HFF-Myc (cell line): ENCODE results near the gene LRRC8D.

Experiments
- DNase-seq: peaks from one replicate; pipeline ENCODE4 v3.0.0-alpha.2; 2011; ENCODE audit warnings: low read depth; ENCODE audit errors: extremely low read depth
- H3K4me3 ChIP-seq: replicated peaks from 2 replicates; pipeline ENCODE4 v1.5.1; 2011; ENCODE audit warnings: low read depth, mild to moderate bottlenecking, control low read depth, low read length
- TF ChIP-seq, protein P1 (sequence below): IDR thresholded peaks from 2 replicates; pipeline ENCODE4 v1.5.1; 2012; ENCODE audit warnings: mild to moderate bottlenecking, low read depth, low read length, control low read depth; ENCODE audit errors: missing control alignments

LRRC8D gene

DNA sequence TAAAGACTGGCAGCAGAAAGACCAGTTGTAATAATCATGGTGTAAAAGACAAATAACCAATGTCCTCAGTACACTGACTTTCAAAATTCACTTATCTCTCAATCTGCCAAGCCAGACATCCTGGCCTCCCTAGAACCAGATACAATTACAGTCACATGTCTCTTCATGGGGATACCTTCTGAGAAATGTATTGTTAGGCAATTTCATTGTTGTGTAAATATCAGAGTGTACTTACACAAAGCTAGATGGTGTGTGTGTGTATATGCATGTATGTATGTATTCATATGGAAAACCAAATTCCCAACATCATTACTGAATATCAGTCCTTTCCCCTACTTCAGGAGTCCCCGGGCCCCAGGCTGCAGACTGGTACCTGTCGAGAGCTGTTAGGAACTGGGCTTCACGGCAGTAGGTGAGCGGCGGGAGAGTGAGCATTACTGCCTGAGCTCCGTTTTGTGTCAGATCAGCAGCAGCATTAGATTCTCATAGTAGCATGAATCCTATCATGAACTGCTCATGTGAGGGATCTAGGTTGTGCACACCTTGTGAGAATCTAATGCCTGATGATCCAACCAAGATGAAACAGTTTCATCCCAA, 108.7 kb downstream of the LRRC8D start:
- DNase-seq: no peak
- H3K4me3 ChIP-seq: no peak overlapping the region
- TF ChIP-seq, protein P1, sequence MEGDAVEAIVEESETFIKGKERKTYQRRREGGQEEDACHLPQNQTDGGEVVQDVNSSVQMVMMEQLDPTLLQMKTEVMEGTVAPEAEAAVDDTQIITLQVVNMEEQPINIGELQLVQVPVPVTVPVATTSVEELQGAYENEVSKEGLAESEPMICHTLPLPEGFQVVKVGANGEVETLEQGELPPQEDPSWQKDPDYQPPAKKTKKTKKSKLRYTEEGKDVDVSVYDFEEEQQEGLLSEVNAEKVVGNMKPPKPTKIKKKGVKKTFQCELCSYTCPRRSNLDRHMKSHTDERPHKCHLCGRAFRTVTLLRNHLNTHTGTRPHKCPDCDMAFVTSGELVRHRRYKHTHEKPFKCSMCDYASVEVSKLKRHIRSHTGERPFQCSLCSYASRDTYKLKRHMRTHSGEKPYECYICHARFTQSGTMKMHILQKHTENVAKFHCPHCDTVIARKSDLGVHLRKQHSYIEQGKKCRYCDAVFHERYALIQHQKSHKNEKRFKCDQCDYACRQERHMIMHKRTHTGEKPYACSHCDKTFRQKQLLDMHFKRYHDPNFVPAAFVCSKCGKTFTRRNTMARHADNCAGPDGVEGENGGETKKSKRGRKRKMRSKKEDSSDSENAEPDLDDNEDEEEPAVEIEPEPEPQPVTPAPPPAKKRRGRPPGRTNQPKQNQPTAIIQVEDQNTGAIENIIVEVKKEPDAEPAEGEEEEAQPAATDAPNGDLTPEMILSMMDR: no peak

DNA sequence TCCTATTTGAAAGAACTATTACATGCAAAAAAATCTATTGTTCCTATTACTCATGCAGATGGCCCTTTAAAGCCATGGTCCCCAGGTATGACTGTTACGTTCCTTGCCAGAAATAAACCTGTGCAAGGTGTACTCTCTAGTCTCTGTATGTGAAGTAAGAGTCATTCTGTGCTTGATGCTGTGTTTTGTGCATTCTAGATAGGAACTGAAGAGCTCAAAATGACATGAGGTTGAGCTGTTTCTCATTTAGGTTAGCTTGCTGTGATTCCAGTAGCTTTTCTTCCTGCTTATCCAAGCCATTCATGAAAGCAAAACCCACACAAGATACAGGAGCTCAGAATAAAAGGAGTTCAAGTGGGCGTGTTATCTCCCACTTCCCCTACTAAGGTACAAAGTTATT, 109.7 kb downstream of the LRRC8D start:
- TF ChIP-seq, protein P1: no peak
- H3K4me3 ChIP-seq: no peak overlapping the region
- DNase-seq: no peak

DNA sequence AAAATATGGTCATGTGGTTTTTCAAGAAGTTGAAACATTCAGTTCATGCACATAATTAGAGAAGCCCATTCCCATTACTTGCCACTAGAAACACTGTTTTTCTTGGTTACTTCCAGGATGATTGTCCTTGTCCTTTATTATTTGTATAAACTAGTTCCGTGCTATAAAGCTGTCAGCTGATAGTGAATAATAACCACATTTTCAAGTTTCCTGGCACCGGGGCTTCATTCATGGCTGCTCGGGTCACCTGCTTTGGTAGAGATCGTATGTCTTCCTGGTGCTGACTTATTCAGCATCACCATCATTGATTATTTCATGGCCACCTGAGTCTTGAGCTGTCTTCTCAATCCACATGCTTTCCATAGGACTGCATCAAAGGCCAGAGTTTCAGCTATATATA, 111.1 kb downstream of the LRRC8D start:
- TF ChIP-seq, protein P1: no peak
- no peak overlapping the region for H3K4me3 ChIP-seq
- DNase-seq: no peak

DNA sequence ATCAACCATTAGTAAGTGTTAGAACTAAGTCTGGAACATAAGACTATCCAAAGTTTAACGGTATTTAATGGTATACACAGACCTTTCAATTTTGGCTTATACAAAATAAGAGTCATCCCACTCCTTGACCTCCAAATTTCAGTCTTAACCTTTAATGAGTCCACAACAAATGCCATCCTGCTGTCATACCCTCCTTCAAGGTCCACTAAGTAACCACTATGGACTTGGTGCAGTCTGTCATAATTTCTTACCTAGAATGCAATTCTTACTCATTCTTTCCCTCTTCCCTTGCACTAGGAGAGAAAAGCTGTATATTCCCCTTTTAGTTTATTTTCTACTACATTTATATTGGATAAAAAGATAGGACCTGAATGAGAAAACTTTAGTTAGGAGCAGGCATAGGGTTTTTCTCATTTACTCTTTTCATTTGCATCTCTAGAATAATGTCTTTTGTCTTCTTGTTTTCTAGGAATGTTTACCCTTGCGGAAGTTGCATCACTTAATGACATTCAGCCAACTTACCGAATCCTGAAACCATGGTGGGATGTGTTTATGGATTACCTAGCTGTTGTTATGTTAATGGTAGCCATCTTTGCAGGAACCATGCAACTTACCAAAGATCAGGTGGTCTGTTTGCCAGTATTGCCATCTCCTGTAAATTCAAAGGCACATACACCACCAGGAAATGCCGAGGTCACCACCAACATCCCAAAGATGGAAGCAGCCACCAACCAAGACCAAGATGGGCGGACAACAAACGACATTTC, 111.9 kb downstream of the LRRC8D start:
- TF ChIP-seq, protein P1: no peak
- H3K4me3 ChIP-seq: no peak overlapping the region
- no peak for DNase-seq

DNA sequence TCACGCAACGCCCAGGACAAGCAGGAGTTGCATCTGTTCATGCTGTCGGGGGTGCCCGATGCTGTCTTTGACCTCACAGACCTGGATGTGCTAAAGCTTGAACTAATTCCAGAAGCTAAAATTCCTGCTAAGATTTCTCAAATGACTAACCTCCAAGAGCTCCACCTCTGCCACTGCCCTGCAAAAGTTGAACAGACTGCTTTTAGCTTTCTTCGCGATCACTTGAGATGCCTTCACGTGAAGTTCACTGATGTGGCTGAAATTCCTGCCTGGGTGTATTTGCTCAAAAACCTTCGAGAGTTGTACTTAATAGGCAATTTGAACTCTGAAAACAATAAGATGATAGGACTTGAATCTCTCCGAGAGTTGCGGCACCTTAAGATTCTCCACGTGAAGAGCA, 113.6 kb downstream of the LRRC8D start:
- TF ChIP-seq, protein P1: no peak
- H3K4me3 ChIP-seq: no peak overlapping the region
- no peak for DNase-seq

DNA sequence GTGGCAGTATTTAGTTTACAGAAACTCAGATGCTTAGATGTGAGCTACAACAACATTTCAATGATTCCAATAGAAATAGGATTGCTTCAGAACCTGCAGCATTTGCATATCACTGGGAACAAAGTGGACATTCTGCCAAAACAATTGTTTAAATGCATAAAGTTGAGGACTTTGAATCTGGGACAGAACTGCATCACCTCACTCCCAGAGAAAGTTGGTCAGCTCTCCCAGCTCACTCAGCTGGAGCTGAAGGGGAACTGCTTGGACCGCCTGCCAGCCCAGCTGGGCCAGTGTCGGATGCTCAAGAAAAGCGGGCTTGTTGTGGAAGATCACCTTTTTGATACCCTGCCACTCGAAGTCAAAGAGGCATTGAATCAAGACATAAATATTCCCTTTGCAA, 114.4 kb downstream of the LRRC8D start:
- no peak for DNase-seq
- no peak overlapping the region for H3K4me3 ChIP-seq
- TF ChIP-seq, protein P1: no peak

DNA sequence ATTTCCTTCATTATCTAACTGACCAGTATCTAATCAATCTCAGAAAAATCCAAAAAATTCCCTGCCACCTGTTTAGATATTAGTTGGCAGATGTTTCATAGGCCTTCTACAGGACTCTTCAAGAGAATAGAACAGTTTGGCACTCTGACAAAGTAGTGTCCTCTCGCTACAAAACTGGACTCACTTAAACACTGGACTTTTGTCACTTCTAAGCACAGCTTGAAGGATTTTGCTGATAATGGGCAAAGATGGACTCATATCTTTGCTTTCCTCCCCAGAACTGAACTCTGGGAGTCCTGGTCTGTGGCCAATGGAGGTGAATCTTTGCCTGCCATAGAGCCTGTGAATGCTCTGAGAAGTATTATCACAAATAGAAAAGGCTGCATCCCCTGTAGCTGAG, 115.9 kb downstream of the LRRC8D start:
- H3K4me3 ChIP-seq: no peak overlapping the region
- no peak for DNase-seq
- TF ChIP-seq, protein P1: no peak
